NK-92 (cell line): ENCODE data around the gene BCAR1.
"Not testable (repeated sequence)": the region's sequence is repeated elsewhere in the genome, so short reads cannot be mapped to it uniquely, and the experiment has no call there.

Source experiments
- DNase-seq: peaks from one replicate; lab custom pipeline; 2025; ENCODE audit not compliant: unreplicated experiment; lab: John Stamatoyannopoulos, UW

BCAR1 gene

GRCh38 chr16:75251280-75252048 lies at the start of gene BCAR1:
Gene BCAR1, minus strand, starts transcription at chr16:75251624. Its CDS starts 142 bp downstream, at chr16:75251482.
- DNase-seq, result no peak

- DNase-seq, result no peak
These were observed 46.8 kb upstream of the BCAR1 start for GRCh38 chr16:75298267-75298666.

- no peak for DNase-seq
These were observed 45.2 kb upstream of the BCAR1 start for GRCh38 chr16:75296606-75297005.

DNA sequence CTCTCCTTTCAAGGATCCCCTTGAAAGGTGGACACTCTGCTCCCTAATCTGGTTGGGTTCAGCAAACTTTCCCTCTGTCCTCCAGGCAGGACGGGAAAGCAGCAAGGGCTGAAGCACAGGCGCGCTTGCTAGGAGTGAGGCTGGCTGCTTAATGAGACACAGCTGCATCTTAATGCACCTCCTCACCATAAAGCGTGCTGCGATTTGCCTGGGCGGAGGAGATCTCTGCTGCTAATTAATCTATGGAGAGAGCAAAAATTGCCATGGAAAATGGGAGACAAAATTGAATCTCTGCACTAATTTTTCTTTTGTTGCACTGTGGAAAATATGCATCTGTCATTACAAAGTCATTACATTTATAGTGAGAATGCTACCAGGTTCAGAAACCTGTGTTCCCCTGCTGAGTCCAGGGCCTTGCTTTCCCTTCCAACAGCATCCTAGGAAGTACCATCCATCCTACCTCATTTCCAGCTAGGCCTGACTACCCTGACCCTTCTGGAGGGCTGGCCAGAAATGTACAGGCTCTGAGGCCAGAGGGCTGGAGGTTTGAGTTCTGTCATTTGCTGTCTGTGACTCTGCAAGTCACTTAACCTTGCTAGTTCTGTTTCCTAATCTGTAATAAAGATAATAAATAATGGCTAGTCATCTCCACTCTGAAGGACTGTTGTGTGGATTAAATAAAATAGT lies 43.5 kb upstream of the BCAR1 start:
- no peak for DNase-seq

DNA sequence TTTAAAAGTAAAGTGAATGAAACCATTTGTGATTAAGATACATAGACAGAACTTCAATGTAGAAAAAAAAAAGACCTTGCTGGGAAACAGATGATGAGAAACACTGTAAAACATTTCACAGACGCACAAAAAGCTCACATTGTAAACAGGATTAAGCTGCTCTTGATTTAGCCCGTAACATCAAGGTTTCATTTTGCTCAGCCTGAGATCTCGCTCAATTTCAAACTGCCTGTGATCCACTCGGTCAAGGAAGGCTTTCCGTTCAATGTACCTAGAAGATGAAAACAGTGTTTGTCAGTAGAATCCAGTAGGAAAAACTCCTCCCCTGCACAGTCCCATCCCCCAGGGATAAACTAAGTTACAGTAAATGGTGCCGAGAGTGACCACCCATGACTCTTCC lies 42.3 kb upstream of the BCAR1 start:
- DNase-seq, result no peak

GRCh38 chr16:75293173-75293572 lies 41.7 kb upstream of the BCAR1 start:
- no peak for DNase-seq

- DNase-seq, result no peak
These were observed 41.3 kb upstream of the BCAR1 start for GRCh38 chr16:75292691-75293090.

GRCh38 chr16:75289189-75289588 lies 37.8 kb upstream of the BCAR1 start:
- DNase-seq, result no peak

DNA sequence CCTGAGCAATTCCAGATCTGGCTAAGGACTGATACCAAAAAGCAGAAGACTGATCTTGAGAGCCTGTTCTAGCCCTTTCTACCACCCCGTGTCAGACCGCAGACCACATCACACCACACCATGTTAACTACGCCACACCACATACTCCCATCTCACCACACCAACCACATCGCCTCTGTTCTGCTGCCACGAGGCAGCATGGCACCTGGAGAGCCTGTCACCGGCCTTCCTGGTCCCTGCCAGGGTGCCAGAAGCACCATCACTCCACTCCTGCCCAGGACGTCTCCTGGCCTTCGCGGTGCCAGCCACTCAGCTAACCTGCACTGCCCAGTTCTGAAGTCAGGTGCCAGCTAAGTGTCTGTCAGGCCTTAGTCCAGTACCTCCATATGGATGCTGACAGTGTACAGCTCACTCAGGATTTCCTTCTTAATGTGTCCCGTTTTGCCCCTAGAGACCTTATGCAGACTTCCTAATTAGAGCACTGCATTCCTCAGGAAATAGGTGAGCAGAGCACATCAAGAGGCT lies 37.2 kb upstream of the BCAR1 start:
- no peak for DNase-seq

DNA sequence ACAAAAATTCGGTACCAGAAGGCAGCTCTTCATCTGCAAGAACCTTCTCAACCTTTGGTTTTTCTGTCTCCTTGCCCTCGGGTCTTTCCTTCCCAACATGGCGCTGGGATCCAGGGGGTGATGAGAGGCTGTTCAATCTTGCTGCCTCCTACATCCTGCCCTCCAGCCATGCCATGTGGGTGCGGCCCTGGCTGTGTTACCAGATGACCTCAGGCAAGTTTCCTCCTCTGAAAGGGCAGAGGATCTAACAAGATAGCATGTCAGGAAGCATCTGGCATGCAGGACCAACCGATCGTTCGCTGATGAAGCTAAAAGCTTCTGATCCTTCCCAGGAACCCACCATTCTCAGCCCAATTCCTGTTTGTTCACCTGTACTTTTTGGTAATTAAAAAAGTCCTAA lies 36.8 kb upstream of the BCAR1 start:
- no peak for DNase-seq

DNA sequence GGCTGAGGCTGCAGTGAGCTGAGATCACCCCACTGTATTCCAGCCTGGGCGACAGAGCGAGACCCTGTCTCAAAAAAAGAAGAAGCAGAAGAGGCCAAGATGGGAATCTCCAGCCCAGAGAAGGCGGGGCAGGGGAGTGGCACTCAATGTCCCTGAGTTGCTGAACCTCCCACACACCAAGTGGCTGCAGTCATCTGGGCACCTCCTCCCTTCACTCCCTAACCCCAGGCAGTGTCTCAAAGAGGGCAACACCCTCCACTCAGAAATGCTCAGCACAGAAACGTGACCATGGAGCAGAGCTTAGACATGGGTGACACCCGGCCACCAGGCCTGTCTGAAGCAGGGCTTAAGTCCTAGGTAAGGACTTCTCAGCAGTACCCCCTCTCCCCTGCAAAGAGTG lies 36.3 kb upstream of the BCAR1 start:
- no peak for DNase-seq

- DNase-seq, result no peak
These were observed 35.0 kb upstream of the BCAR1 start for GRCh38 chr16:75286389-75286788.

DNA sequence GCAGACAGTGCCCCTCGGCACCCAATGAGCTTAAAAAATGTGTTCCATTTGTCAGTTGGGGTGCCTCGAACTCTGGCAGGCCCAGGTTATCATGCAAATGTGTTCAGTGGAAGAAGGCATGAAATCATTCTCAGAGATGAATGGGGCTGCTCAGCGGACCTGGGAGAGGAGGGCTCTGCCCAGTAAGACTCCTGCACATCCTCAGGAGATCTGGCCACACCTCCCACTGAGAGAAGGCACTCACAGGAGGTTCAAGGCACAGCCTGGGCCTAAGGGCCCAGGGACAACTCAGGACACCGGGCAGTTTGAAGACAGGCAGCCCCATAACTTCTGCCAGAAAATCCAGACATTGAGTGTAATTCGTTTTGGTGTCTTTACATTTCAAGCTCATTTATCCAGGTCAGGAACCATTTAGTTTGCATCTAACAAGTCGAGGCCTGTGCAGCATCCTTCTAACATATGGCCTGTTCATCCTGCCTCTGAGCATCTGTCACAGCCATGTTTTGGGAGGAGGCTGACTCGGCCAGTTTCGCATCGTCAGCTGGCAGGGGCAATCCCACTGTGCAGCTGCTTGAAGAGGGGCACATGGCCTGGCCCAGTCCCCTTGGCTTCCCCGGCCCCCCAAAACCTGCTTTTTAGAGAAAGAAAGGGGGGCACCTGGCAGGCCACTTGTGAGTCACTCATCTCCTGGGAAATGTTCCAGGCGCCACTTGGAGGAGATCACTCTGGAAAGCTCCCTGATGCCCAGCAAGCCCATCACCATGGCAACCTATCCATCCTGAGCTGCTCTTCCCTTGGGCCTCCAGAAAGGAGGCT lies 31.2 kb upstream of the BCAR1 start:
- DNase-seq, result no peak

- DNase-seq, result no peak
These were observed 30.4 kb upstream of the BCAR1 start for GRCh38 chr16:75281826-75282225.

- not testable (repeated sequence) for DNase-seq
These were observed 29.6 kb upstream of the BCAR1 start for GRCh38 chr16:75281009-75281408.

DNA sequence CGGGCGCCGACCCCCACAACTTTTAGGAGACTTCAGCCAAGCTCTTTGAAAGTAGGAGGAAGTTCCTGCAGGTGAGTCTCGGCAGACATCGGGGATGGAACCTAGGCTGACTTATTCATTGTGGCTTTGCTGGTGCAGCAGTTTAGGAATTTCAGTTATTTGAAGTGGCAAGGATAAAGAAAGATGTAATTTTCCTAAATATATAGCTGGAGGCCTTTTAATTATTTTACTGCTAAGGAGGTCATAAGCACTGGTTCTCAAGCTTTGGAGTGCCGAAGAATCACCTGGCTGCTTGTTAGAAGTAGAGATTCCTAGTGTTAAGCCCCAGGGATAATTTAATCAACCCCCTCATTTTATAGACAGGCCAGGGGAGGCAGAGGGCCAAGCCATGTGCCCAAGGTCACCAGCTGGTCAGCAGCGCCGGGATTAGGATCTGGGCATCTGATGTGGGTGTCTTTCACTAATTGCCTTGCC lies 28.9 kb upstream of the BCAR1 start:
- no peak for DNase-seq

DNA sequence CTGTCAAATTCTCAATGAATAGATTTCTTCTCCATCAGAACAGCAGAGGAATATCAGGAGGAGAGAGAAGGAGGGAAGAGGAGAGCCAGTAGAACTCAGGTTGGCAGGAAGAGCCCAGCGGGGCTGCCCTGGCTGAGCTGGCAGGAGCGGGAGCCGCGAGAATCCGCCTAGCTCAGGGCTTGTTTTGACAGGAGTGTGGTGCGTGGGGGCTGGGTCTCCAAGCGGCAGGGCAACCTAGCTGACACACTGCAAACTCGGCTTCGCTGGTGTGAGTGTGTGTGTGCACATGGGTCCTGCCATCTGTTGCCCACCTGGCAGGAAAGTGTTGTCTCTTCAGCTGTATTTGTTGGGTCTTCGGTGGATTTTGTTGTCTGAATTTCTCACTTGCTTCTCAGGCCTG lies 27.9 kb upstream of the BCAR1 start:
- DNase-seq, result no peak

DNA sequence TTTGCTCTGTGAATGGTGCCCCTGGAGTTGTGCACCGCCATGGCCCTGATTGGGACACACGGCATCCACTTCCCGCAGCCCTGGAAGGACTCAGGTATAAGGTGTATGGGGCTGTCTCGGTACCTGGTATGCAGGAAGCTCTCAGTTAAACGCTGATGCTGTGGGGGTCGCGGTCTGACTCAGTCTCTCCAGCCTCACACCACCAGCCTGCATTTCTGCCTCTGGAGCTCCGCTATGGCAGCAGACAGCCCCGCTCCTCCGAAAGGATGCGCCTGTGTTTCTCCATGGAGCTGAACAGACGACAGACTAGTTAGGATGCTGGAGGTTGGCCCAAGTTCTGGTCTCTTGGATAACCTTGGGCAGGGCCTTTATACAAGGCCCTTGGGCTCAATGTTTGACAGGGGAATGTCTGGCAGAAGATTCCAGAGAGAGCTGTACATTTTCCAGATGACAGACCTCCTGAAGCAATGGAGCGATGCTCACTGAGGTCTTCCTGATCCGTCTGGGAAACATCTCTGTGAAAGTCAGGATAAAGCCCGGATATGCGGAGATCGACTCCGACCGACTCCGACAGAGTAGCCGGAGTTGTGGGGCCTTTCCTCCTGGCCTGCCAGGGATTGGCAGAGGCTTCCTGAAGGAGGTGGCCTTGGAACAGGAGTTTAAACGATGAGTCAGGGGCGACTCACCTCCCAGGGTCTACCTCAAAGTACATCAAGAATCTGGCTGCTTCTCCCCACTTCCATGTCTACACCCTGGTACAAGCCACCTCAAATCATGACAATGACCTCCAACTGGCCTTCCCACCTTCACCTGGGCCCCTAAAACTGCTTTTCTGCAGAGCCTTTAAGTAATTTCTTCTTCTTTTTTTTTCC lies 21.9 kb upstream of the BCAR1 start:
- no peak for DNase-seq

DNA sequence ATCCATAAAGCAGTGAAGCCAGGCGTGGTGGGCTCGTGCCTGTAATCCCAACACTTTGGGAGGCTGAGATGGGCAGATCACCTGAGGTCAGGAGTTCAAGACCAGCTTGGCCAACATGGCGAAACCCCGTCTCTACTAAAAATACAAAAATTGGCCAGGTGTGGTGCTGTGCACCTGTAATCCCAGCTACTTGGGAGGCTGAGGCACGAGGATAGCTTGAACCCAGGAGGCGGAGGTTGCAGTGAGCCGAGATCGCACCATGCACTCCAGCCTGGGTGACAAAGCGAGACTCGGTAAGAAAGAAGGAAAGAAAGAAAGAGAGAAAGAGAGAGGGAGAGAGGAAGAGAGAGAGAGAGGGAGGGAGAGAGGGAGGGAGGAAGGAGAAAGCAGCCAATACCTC lies 21.2 kb upstream of the BCAR1 start:
- DNase-seq, result not testable (repeated sequence)

DNA sequence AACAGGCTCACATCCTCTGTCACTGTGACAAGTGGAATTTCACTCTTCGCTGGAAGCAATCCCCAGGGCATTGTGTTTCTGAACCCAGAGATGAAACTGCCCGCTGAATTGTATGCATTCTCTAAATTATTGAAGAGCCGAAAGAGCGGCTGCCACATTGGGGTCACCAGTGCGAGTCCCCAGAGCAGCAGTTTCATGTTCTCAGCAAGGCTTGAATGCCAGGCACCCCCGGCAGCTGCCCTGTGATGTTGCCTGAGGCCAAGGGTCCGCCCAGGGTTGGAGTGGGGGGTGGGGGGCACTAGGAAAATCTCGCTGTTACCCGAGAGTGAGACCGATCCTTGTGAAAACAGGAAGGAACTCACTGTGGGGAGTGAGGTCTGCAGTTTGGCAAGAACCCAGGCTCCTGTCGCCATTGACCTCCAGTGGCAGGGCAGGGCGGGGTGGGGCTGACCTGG lies 20.7 kb upstream of the BCAR1 start:
- DNase-seq, result no peak
